Endothelial cell (in vitro differentiated cells): ENCODE measurements around the gene WSCD1. TPM values are rescaled to one million over a fixed set of nuclear protein-coding genes. Genes with fewer than 3 reads are reported as not detected.

Experiments
- DNase-seq: peaks from one replicate; pipeline ENCODE4 v3.0.0; 2021; ENCODE audit warnings: low spot score
- H3K27ac Mint-ChIP-seq: one replicate; pipeline ENCODE4 v1.8.0; 2021; ENCODE audit warnings: mixed read lengths, inconsistent platforms; ENCODE audit not compliant: unreplicated experiment
- H3K27me3 Mint-ChIP-seq: one replicate; pipeline ENCODE4 v1.8.0; 2021; ENCODE audit warnings: mild to moderate bottlenecking, moderate library complexity, mixed read lengths, inconsistent platforms; ENCODE audit not compliant: unreplicated experiment
- H3K36me3 Mint-ChIP-seq: one replicate; pipeline ENCODE4 v1.8.0; 2021; ENCODE audit warnings: mild to moderate bottlenecking, low read depth, mixed read lengths, inconsistent platforms; ENCODE audit not compliant: unreplicated experiment
- H3K4me1 Mint-ChIP-seq: one replicate; pipeline ENCODE4 v1.8.0; 2021; ENCODE audit warnings: mild to moderate bottlenecking, mixed read lengths, inconsistent platforms; ENCODE audit not compliant: unreplicated experiment
- H3K4me3 Mint-ChIP-seq: one replicate; pipeline ENCODE4 v1.8.0; 2021; ENCODE audit warnings: mild to moderate bottlenecking, mixed read lengths, inconsistent platforms; ENCODE audit not compliant: unreplicated experiment
- H3K9me3 Mint-ChIP-seq: one replicate; pipeline ENCODE4 v1.8.0; 2021; ENCODE audit warnings: mixed read lengths, inconsistent platforms; ENCODE audit not compliant: unreplicated experiment
- CTCF ChIP-seq: fragments of 200-600 bp; sonication (generic); IDR thresholded peaks from one replicate; pipeline ENCODE4 v1.5.0; 2021; ENCODE audit warnings: antibody characterized with exemption; ENCODE audit not compliant: unreplicated experiment
- total RNA-seq: library from RNA; stranded (reverse); fragmentation: NEBNext Ultra II Directional; extraction: Animal tissue kit (Norgen Biotek cat#: 25700); gene quantifications from one replicate; pipeline ENCODE4 v1.2.1, GENCODE V29; 2021; ENCODE audit not compliant: unreplicated experiment

WSCD1 gene
- total RNA-seq, 1 donor from 2014 or later = 43.9 TPM

GRCh38 chr17:6086603-6087400 lies 16.6 kb downstream of the WSCD1 start:
- no peaks in the 10 kb centered on the region for H3K4me1 Mint-ChIP-seq
- H3K27me3 Mint-ChIP-seq = peaks cover 2% of the 10 kb centered on the region
- TF ChIP-seq CTCF = no peak
- H3K9me3 Mint-ChIP-seq = no peaks in the 10 kb centered on the region
- no peak overlapping the region for H3K27ac Mint-ChIP-seq
- no peak for DNase-seq
- H3K4me3 Mint-ChIP-seq = no peak overlapping the region
- H3K36me3 Mint-ChIP-seq = peaks cover 13% of the 10 kb centered on the region

GRCh38 chr17:6088141-6088540 lies 18.0 kb downstream of the WSCD1 start:
- Mint-ChIP-seq H3K4me3 (no peak overlapping the region), H3K27ac (no peak overlapping the region), H3K27me3 (peaks cover 2% of the 10 kb centered on the region), H3K36me3 (peaks cover 13% of the 10 kb centered on the region), H3K9me3 (no peaks in the 10 kb centered on the region), H3K4me1 (no peaks in the 10 kb centered on the region)
- no peak for DNase-seq
- TF ChIP-seq CTCF = no peak

- no peak overlapping the region for H3K27ac Mint-ChIP-seq
- no peaks in the 10 kb centered on the region for H3K9me3 Mint-ChIP-seq
- DNase-seq = no peak
- peaks cover 31% of the 10 kb centered on the region for H3K36me3 Mint-ChIP-seq
- peaks cover 3% of the 10 kb centered on the region for H3K4me1 Mint-ChIP-seq
- no peak overlapping the region for H3K4me3 Mint-ChIP-seq
- H3K27me3 Mint-ChIP-seq = peaks cover 9% of the 10 kb centered on the region
- TF ChIP-seq CTCF = no peak
Measured at GRCh38 chr17:6090253-6090652, 20.1 kb downstream of the WSCD1 start.

GRCh38 chr17:6092182-6092902 lies 22.2 kb downstream of the WSCD1 start:
- TF ChIP-seq CTCF = no peak
- no peak overlapping the region for H3K27ac Mint-ChIP-seq
- peaks cover 8% of the 10 kb centered on the region for H3K27me3 Mint-ChIP-seq
- peaks cover 9% of the 10 kb centered on the region for H3K4me1 Mint-ChIP-seq
- no peaks in the 10 kb centered on the region for H3K9me3 Mint-ChIP-seq
- H3K4me3 Mint-ChIP-seq = no peak overlapping the region
- H3K36me3 Mint-ChIP-seq = peaks cover 38% of the 10 kb centered on the region
- no peak for DNase-seq
